NCI-H2196 (cell line): Measurements from ENCODE around the gene CPA2.
"Not testable (repeated sequence)": the region's sequence is repeated elsewhere in the genome, so short reads cannot be mapped to it uniquely, and the experiment has no call there.

Source experiments
- DNase-seq: peaks from one replicate; lab custom pipeline; 2025; ENCODE audit not compliant: unreplicated experiment; lab: John Stamatoyannopoulos, UW

The CPA2 gene

DNA sequence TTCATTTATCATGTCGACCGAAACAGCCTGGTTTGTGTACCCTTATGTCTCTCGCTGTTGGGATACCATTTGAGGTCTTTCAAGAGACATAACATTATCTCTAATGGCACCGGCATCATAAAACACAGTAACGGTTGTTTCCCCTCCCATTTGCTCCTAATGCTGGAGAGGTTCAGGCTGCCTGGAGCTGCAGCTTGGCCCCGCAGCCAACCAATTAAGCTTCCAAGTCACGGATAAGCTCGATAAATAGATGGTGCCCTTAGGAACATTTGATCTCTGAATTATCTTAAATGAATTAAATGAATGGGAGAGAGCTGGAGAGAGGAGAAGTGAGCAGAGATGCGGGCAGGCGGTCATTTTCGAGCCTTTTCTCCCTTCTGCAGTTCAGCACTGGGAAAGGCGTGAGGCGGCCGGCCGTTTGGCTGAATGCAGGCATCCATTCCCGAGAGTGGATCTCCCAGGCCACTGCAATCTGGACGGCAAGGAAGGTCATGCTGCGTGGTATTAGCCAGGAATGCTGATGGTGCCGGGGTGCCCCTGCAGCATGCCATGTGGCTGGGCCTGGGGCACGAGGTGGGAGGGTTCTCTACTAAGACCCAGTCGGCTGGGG, 38.9 kb downstream of the CPA2 start:
- DNase-seq, result no peak

GRCh38 chr7:130309986-130310385, 43.3 kb downstream of the CPA2 start:
- DNase-seq, result no peak

DNA sequence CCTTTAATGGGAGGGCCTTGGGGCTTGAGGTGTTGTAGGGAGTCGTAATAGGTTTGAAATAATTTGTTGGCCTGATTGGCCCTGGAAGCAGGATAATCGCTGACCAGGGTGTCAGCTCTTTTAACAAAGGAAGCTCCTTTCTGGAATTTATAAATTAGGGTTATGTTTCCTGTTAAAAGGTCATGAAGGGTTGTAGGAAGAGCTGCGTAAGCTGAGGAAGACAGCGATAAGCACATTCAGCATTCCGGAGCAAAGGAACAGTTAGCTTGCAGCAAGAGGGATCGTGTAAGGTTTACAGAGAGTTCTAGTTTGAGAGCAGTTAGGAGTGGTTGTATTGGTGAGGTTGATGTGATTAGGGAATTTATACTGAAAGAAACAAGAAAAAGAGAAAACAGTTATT, 47.6 kb downstream of the CPA2 start:
- DNase-seq, result no peak

GRCh38 chr7:130319541-130319940, 52.9 kb downstream of the CPA2 start:
- DNase-seq, result no peak

DNA sequence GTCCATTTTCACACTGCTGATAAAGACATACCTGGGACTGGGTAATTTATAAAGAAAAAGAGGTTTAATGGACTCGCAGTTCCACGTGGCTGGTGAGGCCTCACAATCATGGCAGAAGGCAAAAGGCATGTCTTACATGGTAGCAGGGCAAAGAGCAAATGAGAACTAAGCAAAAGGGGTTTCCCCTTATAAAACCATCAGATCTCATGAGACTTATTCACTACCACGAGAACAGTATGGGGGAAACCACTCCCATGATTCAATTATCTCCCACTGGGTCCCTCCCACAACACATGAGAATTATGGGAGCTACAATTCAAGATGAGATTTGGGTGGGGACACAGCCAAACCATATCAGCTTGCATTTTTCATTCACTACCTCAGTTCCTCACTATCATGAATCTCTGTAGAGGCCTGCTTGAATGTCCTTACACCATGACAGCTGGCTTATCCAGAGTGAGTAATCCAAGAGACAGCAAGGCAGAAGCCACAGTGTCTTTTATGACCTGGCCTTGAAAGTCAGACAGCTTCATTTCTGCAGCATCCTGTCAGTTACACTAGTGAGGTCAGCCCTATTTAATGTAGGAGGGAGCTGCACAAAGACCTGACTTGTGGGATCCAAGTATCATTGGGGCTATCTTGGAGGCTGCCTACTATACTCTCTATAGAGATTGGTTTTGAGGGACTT, 55.0 kb downstream of the CPA2 start:
- DNase-seq, result not testable (repeated sequence)

DNA sequence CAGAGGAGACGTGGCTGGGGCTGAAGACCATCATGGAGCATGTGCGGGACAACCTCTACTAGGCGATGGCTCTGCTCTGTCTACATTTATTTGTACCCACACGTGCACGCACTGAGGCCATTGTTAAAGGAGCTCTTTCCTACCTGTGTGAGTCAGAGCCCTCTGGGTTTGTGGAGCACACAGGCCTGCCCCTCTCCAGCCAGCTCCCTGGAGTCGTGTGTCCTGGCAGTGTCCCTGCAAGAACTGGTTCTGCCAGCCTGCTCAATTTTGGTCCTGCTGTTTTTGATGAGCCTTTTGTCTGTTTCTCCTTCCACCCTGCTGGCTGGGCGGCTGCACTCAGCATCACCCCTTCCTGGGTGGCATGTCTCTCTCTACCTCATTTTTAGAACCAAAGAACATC, 56.0 kb downstream of the CPA2 start:
- DNase-seq, result no peak

GRCh38 chr7:130324306-130324943, 57.8 kb downstream of the CPA2 start:
- no peak for DNase-seq

DNA sequence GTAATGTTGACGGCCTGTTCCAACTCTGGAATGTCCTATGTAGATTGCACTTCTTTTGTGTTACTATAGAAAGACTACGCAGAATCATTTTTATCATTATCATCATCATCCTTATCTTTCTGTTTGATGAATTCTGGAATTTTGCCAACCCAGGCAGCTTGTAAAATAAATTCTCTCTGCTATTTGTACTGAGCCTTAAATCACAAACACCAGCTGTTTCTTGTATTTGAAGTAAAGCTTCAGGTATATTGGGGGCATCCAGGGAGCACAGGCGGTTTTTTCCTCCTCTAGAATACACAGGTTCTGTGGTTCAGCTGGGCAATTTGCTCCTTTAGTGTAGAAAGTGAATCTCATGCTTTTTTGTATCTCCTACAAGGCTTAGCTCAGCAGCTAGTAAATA, 63.0 kb downstream of the CPA2 start:
- peak; percentile 8 for DNase-seq

DNA sequence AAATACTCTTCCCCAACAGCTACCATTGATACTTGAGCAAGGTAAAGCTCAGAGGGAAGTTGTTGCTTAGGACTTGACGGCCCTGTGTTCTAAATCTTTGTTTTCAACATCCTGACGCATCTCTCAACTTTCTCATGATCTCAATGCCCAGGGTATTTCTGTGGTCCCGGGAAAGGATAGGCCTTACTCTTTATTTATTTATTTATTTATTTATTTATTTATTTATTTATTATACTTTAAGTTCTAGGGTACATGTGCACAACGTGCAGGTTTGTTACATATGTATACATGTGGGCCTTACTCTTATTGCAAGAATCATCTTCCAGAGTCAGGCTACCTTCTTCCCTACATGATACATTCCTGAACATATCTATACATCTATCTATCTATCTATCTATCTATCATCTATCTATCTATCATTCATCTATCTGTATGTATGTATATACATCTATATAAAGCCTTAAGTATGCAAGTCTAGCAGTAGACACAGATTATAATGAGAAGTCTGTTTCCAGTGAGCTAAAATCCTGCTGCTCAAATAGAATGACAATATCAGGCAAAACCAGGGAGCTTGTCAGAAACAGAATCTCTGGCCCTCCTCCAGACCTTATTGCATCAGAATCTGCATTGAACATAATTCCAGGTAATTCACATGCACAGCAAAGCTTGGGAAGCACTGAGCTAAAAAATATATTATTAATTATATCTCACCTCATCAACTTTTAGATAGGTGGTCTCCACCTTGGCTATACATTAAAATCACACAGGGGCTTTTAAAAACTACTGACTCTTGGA, 65.8 kb downstream of the CPA2 start:
- DNase-seq, result no peak

- DNase-seq, result no peak
Measured at GRCh38 chr7:130333832-130334231, 67.2 kb downstream of the CPA2 start.

- DNase-seq, result no peak
Measured at GRCh38 chr7:130334274-130334673, 67.6 kb downstream of the CPA2 start.

DNA sequence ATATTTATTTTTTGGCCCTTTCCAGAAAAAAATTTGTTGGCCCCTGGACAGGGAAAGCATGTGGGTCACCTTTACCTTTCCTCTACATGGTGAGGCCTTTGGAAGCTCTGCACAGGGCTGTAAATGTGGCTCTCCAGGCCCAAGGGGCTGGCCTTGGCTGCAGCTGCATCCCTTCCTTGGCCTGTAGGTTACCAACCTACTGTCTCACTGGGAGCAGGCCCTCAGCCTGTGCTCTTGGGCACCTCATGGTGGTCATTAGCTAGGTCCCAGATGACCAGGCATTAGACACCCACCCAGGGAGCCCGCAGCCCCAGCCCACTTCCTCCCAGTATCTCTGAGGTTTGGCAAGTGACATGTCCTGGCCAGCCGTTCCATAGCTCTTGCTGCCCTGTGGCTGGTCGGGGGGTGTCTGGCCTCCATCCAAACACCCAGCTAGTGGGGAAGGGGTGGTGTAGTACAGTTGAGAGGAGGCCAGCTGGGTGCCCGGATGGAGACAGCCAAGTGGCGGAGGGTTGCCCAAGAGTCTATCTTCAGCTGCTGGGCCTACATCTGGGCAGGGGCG, 70.8 kb downstream of the CPA2 start:
- no peak for DNase-seq

GRCh38 chr7:130338233-130338632, 71.6 kb downstream of the CPA2 start:
- DNase-seq, result no peak
